GM19395 (cell line): ENCODE data around the gene USH2A.

Source experiments
- ATAC-seq: cut with Tn5 transposase; IDR thresholded peaks from one replicate; pipeline ENCODE4 v1.9.1; 2021; ENCODE audit warnings: mild to moderate bottlenecking, moderate library complexity; ENCODE audit not compliant: unreplicated experiment

Gene USH2A, protein sequence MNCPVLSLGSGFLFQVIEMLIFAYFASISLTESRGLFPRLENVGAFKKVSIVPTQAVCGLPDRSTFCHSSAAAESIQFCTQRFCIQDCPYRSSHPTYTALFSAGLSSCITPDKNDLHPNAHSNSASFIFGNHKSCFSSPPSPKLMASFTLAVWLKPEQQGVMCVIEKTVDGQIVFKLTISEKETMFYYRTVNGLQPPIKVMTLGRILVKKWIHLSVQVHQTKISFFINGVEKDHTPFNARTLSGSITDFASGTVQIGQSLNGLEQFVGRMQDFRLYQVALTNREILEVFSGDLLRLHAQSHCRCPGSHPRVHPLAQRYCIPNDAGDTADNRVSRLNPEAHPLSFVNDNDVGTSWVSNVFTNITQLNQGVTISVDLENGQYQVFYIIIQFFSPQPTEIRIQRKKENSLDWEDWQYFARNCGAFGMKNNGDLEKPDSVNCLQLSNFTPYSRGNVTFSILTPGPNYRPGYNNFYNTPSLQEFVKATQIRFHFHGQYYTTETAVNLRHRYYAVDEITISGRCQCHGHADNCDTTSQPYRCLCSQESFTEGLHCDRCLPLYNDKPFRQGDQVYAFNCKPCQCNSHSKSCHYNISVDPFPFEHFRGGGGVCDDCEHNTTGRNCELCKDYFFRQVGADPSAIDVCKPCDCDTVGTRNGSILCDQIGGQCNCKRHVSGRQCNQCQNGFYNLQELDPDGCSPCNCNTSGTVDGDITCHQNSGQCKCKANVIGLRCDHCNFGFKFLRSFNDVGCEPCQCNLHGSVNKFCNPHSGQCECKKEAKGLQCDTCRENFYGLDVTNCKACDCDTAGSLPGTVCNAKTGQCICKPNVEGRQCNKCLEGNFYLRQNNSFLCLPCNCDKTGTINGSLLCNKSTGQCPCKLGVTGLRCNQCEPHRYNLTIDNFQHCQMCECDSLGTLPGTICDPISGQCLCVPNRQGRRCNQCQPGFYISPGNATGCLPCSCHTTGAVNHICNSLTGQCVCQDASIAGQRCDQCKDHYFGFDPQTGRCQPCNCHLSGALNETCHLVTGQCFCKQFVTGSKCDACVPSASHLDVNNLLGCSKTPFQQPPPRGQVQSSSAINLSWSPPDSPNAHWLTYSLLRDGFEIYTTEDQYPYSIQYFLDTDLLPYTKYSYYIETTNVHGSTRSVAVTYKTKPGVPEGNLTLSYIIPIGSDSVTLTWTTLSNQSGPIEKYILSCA (N-terminal part only)

GRCh38 chr1:216422821-216423520 lies at the start of gene USH2A:
Gene USH2A, minus strand, starts transcription at chr1:216423448. Its CDS starts 1,112 bp downstream, at chr1:216422336.
- ATAC-seq, result no peak

DNA sequence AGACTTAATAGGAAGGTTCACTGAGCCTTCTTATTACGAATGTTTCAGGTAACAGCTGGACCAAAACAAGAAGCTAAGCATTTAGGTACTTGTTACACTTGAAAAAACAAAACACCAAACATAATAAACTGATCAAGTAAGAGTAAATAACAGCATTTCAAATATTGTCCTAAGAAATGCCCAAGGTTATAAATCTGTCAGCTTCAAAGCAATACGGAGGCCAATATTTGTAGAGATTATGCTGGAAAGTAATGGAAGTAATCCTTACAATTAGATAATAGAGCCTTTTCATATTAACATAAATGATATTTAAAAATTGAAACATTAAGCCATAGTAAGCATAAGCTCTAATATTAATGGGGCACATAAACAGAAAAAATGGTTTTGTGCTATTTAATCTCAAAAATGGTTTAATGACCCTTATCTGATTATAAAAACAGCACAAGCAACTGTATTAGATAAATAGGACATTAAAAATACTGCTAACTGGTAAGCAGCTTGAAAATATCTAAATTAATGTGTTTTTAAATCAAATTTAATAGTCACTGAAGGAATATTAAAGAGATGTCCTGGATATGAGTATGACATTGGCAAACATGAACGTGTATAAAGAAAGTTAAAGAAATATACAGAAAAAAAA lies 43.0 kb upstream of the USH2A start:
- no peak for ATAC-seq

DNA sequence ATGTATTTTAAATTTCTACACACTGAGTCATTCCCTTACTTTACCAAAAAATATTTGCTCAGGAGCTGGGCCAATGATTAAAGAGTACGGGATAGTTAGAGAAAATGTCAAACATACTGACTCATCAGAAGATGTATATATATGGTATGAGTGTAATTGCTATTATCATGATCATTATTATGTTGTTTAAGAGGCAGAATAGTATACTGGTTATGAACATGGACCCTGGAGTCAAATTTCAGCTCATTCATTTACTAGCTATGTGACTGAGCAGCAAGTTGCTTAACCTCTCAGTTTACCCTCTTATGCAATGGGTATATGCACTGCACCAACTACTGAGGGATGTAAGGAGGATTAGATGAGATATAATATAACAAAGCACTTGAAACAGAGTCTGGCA lies 41.2 kb upstream of the USH2A start:
- ATAC-seq, result no peak

DNA sequence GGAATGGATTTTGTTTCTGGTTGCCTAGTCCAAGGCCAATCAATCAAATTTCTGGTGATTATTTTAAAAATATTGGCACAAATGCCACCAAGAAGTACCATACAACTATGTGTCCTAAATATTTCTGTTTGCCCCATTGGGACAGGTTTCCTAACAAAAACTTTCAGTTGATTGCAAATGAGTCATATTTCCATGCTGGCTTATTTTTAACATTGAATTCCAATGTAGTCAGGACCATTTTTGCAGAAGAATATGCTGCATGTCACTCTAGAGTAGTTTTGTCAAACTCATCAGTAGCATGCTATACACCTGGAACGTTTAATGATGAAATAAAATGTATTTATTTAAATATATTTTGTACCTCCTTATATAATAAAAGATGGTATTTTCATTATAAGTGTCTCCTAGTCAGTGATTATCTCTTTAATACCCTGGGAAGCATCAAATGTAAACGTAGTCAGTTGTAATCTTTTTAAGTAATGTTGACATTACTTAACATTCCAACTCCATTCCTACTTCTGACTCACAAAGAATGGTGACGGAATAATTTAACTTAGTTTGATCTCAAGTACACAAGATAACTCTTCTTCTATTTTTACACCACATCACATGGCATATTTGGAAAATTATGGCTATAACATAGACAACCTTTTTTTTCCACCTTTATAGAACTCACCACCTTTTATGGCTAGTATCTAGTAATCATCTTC lies 39.0 kb upstream of the USH2A start:
- no peak for ATAC-seq

- ATAC-seq, result no peak
Measured at GRCh38 chr1:216461466-216461865, 38.2 kb upstream of the USH2A start.

DNA sequence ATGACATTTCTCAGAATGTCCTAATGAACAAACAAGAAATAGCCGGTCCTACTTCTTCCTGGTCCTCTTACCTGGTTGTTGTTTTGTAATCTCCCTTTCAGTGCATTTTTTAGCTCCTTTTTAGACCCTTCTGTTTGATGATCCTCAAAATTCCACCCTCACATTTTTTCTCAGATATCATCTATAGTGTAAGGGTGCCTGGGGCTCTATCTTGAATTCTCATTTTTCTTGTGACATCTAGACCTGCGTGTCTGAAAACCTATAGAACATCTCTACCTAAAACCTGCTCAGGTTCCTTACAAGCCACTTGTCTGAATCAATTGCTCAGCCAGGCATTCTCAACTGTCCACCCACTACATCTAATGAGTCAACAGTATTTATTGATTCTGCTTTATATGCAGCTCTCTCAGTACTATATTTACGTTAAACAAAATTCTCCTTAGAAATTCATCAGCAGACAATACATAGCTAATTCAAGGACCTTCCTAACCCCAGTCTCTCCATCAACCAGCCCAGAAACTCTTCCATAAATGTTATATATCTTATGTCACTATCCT lies 36.5 kb upstream of the USH2A start:
- ATAC-seq, result no peak

GRCh38 chr1:216458812-216459211 lies 35.6 kb upstream of the USH2A start:
- no peak for ATAC-seq

- no peak for ATAC-seq
Measured at GRCh38 chr1:216457356-216457755, 34.1 kb upstream of the USH2A start.

GRCh38 chr1:216456682-216457081 lies 33.4 kb upstream of the USH2A start:
- ATAC-seq, result no peak

DNA sequence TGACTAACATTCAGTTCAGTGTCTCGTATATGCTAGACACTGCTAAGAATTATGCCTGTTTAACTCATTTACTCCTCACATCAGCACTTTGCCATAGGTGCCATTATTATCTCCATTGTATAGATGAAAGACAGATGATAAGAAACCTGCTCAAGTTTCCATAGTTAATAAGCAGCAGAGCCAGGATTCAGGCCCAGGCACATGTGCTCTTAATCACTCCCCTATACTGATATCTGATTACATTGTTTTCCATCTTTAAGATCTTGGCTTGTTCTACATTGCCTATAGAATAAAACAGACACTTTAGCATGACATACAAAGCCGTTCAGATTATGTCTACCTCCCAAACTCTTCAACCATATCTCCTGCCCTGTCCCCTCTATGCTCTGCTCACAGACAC lies 30.5 kb upstream of the USH2A start:
- ATAC-seq, result no peak

GRCh38 chr1:216450227-216450626 lies 27.0 kb upstream of the USH2A start:
- no peak for ATAC-seq

GRCh38 chr1:216448011-216448510 lies 24.8 kb upstream of the USH2A start:
- no peak for ATAC-seq

- ATAC-seq, result no peak
Measured at GRCh38 chr1:216437603-216438002, 14.4 kb upstream of the USH2A start.

DNA sequence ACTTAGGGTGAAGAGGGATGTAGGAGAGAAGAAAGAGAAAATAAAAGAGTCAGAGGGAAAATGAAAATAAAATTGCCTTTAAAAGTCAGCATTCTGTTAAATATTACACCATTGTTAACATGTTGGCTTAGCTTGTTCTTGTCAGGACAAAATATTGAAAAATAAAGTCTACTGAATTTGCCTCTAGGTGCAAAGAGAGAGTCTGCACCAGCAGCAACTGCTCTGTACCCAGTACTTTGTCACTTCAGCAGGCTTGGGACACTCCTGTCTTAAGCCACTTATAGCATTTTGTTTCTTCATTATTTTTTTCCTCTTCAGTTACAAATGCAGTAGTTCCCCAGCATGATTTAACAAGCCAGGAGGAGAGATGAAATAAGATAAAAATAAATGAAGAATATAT lies 11.0 kb upstream of the USH2A start:
- ATAC-seq, result no peak

- ATAC-seq, result no peak
Measured at GRCh38 chr1:216433175-216433574, 9.9 kb upstream of the USH2A start.

DNA sequence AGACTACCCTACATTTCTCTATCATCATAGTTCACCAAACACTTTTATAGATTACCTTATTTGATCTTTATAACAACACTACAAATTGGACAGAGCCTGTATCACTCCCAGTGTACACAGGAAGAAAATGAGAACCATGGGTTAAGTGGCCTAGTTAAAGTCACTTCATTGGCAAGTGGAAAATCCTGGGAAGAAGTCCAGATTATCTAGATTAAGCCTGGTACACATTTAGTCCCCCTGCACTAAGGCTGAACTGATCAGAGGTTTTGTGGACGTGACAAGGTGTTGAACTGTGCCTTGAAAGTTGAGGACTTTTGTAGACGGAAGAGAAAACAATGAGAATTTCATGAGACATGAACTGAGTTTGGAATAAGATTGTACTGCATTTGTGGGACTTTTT lies 7.5 kb upstream of the USH2A start:
- no peak for ATAC-seq

DNA sequence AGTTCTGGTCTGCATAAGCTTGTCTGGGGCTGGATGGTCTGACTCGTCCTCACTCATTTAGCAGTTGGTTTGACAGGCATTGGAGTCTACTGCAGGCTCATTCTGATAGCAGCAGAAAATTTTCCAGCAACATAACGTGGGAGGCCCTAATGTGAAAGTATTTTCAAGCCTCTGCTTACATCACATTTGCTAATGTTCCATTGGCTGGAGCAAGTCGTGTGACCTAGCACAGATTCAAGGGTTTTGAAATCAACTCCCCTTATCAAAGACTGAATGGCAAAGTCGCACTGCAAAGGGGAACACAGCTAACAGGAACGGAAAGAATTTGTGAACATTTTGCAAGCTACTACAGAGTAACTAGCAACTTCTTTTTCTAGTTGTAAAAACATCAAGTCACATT lies 2.3 kb upstream of the USH2A start:
- no peak for ATAC-seq

DNA sequence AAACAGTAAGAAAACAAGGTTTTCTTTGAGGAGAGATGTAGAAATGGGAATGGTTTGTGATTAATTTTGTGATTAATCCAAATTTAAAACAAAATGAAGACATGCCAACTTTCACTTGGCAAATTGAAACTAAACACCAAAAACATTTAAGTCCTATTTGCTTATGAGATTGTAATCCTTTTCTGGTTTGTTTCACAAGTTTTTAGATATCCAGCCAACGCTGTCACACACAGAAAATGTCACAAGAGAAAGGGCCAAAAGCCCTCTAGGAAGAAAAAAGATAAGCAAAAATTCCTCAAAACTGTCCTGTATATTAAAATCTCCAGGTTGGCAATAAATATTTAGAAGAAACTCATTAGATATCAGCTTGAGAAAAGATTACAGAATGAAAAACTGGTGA lies 2.5 kb downstream of the USH2A start:
- no peak for ATAC-seq

DNA sequence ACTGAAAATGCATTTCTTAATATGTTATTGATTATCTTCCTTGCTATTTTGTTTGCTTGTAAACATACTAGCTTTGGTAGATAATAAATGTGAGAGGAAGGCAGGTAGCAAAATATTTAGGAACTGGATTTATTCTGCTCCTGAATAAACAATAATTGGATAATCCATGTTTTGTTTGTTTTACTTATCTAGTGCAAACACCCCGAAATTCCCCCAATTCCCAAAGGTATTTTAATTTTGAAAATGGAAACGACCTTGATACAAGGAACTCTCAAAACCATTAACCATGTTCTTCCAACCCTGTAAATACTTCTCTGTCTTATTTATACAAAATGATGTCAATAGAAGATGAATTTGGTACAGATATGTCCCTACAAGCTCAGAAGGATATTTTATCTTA lies 3.0 kb downstream of the USH2A start:
- no peak for ATAC-seq
